Mammary epithelial cell (primary cell): ENCODE measurements around the gene ARHGEF10L.
A peak's percentile ranks its signal among the peaks of the same experiment; 100 is the strongest.

ENCODE experiments used
- EZH2 ChIP-seq: IDR thresholded peaks from 2 replicates; pipeline ENCODE4 v1.6.1; 2012; ENCODE audit warnings: low read length, inconsistent platforms, borderline replicate concordance
- TF ChIP-seq, protein P1 (sequence below), 2 donors: IDR thresholded peaks in 1 of 2; conservative IDR thresholded peaks in 1 of 2; 2 replicates each; pipeline ENCODE4 v1.5.1; 2011 to 2012; ENCODE audit warnings: inconsistent platforms in 2 of 2, low read length in 2 of 2, mild to moderate bottlenecking in 2 of 2, control low read depth in 1 of 2, low read depth in 1 of 2; ENCODE audit not compliant: insufficient read depth in 1 of 2; ENCODE audit errors: extremely low read depth in 1 of 2

GRCh38 chr1:17502326-17502778, 37.1 kb upstream of the ARHGEF10L start:
- TF ChIP-seq, protein P1, sequence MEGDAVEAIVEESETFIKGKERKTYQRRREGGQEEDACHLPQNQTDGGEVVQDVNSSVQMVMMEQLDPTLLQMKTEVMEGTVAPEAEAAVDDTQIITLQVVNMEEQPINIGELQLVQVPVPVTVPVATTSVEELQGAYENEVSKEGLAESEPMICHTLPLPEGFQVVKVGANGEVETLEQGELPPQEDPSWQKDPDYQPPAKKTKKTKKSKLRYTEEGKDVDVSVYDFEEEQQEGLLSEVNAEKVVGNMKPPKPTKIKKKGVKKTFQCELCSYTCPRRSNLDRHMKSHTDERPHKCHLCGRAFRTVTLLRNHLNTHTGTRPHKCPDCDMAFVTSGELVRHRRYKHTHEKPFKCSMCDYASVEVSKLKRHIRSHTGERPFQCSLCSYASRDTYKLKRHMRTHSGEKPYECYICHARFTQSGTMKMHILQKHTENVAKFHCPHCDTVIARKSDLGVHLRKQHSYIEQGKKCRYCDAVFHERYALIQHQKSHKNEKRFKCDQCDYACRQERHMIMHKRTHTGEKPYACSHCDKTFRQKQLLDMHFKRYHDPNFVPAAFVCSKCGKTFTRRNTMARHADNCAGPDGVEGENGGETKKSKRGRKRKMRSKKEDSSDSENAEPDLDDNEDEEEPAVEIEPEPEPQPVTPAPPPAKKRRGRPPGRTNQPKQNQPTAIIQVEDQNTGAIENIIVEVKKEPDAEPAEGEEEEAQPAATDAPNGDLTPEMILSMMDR (conservative IDR thresholded peaks at IDR 0.05 in 1 of 2, IDR thresholded peaks at IDR 0.05 in 1 of 2; ENCODE audit: extremely low read depth in 1 of 2, insufficient read depth in 1 of 2, low read depth in 1 of 2, low read length in 2 of 2): peak; percentile 90 to 96
- TF ChIP-seq EZH2: no peak
